GM18870 (cell line): ENCODE data around the gene PRM1.
"Not testable (repeated sequence)": the region's sequence is repeated elsewhere in the genome, so short reads cannot be mapped to it uniquely, and the experiment has no call there.

ENCODE experiments used
- ATAC-seq: cut with Tn5 transposase; IDR thresholded peaks from one replicate; pipeline ENCODE4 v1.9.1; 2021; ENCODE audit warnings: moderate library complexity; ENCODE audit not compliant: unreplicated experiment

The PRM1 gene

DNA sequence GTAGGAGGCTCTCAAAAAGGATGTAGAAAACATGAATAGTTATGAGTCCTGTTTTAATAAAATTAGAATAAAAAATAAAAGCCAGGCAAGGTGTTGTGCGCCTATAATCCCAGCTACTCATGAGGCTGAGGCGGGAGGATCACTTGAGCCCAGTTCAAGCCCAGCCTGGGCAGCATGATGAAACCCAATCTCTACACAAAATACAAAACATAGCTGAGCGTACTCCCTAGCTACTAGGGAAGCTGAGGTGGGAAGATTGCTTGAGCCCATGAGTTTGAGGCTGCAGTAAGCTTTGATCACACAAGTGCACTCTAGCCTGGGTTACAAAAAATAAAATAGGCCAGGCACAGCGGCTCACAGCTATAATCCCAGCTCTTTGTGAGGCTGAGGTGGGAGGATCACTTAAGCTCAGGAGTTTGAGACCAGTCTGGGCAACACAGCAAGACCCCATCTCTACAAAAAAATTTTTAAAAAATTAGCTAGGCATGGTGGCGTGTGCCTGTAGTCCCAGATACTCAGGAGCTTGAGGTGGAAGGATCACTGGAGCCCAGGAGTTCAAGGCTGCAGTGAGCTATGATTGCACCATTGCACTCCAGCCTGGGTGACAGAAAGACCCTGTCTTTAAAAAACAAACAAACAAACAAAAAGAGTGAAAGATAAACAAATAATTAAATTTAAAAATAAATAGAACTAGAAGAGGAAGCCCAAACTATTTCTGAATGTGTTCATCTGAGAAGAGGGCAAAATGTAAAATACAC is 17.2 kb upstream of the PRM1 start:
- ATAC-seq: no peak

DNA sequence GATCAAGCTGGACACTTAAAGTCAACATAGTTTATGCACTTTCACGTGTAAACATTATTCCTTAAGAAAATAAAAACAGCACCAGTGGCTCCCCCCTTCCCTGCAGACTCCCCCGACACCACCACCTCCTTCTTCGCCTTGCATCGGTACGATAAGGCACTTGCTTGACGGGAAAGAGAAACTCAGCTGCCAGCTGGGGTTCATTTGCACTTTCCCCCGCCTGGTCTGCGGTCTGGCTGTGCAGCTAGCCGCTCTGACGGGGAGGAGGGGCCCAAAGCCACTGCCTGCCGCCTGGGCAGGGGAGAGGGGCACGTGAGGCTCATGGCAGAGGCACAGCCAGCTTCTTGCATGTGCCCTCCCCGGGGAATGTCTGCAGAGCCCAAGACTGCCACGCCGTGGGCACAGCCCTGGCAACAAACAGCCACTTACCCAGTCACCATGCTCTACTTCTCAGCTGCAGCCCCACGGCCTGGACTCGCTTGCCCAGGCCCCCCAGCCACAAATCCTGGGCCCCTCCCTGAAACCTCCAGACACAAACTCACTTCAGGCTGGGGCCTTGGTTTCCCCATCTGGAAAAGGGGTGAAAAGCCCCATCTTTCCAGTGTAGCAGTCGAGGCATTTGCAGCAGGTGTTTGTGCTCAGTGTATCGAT is 16.5 kb upstream of the PRM1 start:
- peak; percentile 68 for ATAC-seq

DNA sequence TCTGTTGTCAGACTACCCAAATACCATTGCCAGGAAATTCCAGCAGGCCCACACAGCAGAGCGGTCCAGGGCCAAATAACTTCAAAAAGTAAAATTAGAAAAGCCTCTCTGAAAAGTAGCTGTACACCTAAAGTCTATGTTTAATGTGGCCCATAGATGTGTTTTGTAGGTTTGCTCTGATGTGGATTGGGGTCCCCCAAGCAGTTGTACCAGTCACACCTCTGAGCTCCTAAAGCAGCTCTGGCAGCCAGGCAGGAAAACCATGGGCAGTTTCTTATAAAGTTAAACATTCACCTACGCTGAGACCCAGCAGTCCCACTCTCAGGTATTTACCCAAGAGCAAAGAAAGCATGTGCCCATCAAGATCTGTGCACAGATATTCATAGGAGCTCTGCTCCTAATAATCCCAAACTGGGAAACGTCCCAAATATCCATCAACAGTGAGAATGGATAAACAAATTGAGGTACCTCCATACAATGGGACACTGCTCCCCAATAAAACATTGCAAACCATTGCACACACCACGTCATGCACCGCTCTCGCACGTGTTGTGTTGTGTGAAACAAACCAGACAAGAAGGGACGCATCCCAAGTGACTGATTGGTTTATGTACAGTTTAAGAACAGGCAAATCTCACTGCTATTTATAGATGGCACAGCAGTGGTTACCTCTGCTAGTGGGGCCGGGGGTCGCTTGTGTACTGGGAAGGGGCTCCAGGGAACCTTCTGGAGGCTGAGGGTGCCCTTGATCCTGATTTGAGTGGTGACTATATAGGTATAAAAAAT is 15.8 kb upstream of the PRM1 start:
- peak; percentile 18 for ATAC-seq

DNA sequence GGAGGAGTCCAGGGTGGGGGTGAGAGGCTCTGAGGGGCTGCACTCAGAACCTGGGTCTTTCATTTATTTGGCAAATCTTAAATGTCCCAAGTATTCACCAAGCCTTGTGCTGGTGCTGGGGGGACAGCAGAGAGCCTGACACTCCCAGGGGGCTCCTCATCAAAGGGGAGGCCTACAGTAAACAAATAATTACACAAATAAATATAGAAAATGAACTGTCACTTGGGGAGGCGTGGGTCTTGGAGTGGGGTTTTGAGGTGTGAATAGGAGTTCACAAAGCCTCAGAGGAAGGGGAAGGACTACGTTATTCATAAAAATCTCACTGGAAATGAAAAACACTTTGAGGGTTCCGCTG is 15.2 kb upstream of the PRM1 start:
- ATAC-seq: no peak

DNA sequence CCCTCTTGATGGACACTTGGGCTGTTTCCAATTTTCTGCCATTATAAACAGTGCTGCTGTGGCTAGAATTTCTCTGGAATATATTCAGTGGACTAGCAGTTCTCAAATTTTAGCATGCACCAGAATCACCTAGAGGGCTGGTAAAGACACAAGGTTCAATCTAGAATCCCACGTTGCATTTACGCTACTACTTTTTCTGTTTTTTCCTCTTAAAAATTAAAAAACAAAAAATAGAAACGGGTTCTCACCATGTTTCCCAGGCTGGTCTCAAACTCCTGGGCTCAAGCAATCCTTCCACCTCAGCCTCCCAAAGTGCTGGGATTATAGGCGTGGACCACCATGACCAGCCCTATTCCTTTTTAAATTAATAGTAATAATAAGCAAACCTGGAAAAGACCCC is 14.5 kb upstream of the PRM1 start:
- no peak for ATAC-seq

DNA sequence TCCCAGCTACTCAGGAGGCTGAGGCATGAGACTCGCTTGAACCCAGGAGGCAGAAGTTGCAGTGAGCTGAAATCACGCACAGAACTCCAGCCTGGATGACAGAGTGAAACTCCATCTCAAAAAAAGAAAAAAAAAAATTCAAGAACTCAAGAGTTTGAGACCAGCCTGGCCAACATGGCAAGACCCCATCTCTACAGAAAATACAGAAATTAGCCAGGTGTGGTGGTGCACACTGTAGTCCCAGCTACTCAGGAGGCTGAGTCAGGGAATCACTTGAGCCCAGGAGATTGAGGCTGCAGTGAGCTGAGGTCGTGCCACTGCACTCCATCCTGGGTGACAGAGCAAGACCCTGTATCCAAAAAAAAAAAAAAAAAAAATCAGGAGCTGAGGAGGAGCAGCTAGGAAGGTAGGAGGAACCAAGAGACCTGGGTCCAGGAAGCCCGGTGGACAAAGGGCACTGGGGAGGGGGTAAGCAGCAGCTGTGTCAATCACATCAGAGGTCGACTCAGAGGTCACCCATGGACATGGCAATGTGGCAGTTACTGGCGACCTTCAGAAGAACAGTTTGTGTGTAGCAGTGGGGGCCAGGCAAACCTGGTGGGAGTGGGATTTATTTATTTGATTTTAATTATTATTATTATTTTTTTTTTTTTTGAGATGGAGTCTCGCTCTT is 11.1 kb upstream of the PRM1 start:
- no peak for ATAC-seq

DNA sequence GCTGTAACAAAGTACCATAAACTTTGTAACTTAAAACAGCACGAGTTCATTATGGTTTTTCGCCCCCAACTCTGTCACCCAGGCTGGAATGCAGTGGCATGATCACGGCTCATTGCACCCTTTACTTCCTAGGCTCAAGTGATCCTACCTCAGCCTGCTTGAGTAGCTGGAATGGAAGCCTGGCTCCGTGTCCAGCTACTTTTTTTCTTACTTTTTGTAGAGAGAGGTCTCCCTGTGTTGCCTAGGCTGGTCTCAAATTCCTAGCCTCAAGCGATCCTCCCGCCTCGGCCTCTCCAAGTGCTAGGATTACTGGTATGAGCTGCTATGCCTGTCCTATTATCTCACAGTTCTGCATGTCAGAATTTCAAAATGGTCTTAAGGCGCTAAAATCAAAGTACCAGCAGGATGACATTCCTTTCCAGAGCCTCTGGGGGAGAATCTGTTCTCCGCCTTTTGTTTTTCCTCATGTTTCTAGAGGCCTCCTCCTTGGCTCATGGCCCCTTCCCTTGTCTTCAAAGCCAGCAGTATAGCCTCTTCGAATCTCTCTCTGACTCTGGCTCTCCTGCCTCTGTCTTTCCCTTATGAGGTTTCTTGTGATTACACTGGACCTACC is 10.1 kb upstream of the PRM1 start:
- ATAC-seq: no peak

DNA sequence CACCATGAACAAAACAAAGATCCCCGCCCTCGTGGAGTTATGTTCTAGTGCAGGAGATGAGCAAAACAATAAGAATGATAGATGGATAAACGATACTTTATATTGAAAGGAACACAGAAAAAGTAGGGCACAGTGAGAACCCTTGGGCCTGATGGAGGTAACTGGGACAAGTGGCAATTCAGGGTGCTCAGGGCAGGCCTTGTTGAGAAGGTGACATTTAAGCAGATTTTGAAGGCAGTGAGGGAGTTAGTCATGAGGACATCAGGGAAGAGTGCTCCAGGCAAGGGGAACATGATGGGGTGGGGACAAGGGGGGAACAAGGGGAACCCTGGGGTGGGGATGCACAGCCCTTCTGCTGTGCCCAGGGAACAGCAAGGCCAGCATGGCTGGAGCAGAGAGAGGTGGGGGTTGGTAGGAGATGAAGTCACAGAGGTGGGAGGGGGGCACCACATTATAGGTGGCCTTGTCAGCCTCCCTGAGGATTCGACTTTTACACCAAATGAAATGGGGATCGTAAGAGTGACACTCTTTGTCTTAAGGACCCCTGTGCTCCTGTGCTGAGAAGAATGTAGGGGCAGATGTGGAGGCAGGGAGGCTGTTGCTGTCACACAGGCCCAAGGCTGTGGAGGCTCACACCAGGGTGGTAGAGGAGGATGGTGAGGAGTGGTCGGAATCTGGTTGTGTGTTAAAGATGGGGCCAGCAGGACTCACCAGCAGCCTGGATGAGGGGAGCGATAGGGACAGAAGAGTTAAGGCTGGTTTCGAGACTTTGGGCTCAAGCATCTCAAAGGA is 9.2 kb upstream of the PRM1 start:
- no peak for ATAC-seq

DNA sequence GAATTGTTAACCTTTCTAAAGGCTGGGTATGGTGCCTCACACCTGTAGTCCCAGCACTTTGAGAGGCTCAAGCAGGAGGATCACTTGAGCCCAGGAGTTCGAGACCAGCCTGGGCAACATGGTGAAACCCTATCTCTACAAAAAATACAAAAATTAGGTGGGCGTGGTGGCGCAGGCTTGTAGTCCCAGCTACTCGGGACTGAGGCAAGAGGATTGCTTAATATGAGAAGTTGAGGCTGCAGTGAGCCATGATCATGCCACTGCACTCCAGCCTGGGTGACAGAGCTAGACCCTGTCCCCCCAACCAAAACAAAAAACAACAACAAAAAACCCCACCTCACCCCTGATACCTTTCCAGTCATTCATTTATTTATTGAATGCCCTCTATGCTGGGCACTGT is 8.6 kb upstream of the PRM1 start:
- ATAC-seq: not testable (repeated sequence)

DNA sequence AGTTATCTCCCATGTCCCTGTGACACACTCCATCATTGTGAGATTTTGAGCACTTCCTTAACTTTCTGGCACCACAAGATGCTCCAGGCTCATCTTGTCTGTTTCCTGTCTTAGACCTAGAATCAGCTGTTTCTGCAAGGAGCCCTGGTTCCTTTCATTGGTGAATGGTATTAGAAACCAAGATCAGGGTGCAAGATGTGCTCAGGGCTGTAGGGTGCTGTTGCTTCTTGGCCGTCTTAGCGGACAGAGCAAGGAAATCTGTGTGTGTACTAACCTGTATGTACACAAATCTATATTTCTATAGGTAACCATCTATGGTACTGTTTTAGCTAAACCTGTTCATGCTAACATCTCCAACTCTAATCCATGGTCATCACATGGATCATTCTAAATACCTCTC is 8.1 kb upstream of the PRM1 start:
- no peak for ATAC-seq

DNA sequence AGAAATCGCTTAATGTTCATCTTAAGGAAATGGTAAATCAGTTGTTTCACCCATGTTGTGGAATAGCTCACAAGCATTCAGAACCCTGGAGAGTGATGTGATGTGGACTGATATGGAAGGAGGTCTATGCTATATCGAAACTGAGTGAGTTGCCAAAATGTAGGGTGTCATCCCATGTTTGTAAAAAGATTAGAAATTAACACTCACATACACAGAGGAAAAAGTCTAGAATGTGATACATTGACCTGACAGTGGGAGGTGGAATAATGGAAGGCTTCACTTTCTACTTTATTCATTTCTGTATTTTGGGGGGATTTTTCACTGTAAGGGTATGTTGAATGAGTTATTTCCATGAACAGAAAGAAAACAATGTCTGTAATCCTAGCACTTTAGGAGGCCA is 4.7 kb upstream of the PRM1 start:
- ATAC-seq: no peak

DNA sequence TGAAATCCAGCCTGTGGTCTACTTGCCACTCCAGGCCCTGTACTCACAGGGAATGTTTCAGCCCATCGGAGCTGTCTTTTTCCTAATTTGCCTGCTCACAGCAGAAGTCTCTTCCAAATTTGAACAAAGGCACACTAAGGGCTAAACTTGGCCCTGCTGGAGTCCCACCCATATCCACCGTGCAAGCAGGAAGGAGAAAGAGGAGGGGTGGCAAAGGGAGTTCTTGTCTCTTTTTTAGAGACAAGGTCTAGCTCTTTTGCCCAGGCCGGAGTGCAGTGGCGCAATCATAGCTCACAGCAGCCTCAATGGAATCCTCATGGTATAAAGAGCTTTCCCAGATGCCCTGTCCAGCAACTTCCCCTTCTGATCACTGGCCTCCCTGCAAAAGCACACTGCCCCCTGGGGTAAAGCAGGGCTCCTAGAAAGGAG is 2.7 kb upstream of the PRM1 start:
- ATAC-seq: no peak

DNA sequence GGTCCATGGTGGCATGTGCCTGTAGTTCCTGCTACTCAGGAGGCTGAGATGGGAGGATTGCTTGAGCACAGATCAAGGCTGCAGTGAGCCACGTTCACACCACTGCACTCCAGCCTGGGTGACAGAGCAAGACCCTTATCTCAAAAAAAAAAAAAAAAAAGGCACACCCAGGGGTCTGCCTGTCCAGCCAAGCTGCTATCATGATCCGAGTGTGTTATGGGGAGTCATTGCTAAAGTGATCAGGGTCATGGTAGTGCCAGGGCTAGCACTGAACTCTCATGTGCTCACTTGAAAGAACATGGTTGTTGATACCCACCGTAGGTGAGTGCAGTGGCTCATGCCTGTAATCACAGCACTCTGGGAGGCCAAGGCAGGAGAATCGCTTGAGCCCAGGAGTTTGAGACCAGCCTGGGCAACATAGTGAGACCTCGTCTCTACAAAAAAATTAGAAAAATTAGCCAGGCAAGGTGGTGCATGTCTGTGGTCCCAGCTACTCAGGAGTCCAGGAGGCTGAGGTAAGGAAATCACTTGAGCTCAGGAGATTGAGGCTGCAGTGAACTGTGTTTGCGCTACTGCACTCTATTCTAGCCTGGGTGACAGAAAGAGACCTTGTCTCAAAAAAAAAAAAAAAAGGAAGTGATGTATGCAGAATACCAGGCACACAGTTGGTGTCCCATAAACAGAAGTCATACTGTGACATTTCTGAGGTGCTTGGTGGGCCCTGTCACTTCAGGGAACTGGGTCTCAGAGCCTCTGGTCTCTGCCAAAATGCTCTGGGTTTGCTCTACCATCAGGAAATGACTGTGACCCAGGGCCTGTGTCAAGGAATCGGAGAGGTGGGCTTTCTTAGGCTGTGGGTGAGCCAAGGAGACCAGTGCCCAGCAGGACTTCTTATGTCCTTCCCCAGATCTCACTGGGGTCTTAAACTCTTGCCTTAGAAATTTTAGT is 2.2 kb downstream of the PRM1 start:
- ATAC-seq: no peak

DNA sequence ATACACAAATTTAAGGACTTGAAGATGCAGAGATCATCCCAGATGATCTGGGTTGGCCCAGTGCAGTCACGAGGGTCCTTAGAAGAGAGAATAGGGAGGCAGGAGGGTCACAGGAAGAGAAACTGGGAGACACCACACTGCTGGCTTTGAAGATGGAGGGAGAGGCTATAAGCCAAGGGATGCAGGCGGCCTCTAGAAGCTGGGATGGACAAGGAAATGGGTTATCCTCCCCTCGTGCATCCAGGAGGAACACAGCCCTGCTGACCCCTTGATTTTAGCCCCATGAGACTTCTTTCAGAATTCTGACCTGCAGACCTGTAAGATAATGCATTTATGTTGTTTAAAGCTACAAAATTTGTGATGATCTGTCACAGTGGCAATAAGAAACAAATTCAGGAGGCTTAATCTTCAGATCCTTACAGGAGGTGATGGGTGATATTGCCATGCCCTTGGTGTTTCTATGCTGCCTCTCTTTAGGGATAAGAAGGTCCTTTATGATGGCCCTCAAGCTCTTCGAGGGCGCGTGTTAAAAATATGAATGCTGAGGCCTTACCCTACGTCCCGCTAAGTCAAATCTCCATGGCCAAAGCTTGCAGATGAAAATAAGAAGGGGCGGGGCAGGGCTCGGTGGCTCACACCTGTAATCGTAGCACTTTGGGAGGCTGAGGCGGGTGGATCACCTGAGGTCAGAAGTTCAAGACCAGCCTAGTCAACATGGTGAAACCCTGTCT is 3.4 kb downstream of the PRM1 start:
- no peak for ATAC-seq

DNA sequence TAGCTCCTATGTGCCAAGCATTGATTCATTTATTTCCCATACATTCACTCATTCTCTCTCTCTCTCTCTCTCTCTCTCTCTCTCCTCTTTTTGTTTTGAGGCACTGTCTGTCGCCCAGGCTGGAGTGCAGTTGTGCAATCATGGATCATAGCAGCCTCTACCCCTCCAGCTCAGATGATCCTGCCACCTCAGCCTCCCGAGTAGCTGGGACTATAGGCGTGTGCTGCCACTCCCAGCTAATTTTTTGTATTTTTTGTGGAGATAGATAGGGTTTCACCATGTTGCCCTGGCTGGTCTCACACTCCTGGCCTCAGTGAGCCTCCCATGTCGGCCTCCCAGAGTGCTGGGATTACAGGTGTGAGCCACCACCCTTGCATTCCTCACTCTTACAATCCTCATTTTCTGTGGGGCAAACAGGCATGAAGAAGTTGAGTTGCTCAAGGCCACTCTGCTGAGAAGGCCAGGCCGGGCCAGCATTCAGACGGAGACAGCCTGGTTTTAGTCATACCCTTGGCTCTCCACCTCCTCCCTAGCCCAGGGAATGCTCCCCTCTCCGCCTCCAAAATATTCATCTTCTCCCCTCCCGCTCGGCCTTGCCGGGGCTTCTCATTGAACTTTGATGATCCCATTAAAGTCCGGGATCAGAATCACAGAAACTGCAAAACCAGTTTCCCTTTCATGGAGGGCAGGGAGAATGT is 4.1 kb downstream of the PRM1 start:
- ATAC-seq: no peak

DNA sequence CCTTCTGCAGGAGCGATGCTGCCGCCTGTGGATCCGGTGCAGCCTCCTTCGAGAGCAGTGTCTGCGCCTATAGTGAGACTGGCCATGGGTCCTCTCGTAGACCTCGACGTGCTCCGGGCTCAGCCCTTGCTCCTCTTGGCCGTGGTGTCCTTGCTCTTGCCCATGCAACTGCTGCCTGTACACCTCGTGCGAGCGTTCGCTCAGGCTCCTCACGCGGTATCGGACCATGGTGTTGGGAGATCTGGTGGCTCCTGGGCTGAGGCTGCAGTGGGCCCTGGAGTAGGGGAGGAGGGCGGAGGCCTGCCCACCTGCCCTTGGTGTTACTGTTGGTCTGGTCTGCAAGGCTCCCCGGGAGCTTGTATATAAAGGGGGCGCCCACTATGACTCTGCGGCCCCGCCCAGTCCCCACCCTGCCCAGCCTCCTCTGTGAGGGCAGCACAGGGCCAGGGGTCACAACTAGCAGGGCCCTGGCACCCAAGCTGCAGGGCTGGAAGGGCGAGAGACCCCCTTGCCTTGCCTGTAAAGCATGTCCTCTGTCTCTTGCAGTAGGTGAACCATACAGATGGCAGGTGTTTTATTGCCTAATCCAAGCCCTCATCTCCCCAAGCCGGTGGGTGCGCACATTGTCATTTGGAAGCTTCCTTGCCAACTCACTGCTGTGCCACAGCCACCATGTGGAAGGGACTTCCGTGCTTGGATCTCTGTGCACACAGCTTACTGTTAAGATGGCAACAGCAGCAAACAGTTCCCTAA is 4.8 kb downstream of the PRM1 start, which contains the start of gene PRM2:
PRM2 (minus strand) TSS at position 338 of the 753 bp plus-strand sequence; CDS start at position 228, 110 bp downstream.
- ATAC-seq: no peak

DNA sequence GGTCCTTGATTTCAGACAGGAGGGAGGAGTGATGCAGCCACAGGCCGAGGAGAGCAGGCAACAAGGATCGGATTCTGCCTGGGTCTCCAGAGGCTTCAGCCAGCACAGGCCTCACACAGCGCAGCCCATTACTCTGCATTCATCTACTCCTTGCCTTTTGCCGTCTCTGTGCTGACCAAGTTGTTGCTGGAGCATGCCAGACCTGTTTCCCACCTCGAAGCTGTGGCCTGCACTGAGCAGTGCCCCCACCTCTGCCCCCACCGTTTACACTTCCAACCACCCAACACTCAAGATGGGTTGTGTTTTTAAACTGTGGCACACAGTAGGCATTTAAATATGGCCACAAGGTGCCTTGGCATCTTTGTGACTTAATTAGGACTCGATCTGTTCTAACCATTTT is 6.2 kb downstream of the PRM1 start:
- ATAC-seq: no peak
